Gastrocnemius medialis (tissue), 4 donors: Measurements from ENCODE around the gene XCL1.

Source experiments
- POLR2A ChIP-seq, 2 donors: fragments of 450-650 bp; IDR thresholded peaks; one replicate each; pipeline ENCODE4 v1.6.1; 2017; ENCODE audit warnings: antibody characterized with exemption in 2 of 2, mild to moderate bottlenecking in 2 of 2, moderate library complexity in 2 of 2
- TF ChIP-seq, protein P1 (sequence below), 5 experiments: fragments of 450-650 bp in 3 of 5; fragments of 200-600 bp in 2 of 5; sonication (generic) in 2 of 5; IDR thresholded peaks in 4 of 5; conservative IDR thresholded peaks in 1 of 5; 1 replicate in 4 of 5; 2 replicates in 1 of 5; pipeline ENCODE4 v1.5.1; 2016 to 2019; ENCODE audit warnings: antibody characterized with exemption in 5 of 5, mild to moderate bottlenecking in 3 of 5, moderate library complexity in 3 of 5

DNA sequence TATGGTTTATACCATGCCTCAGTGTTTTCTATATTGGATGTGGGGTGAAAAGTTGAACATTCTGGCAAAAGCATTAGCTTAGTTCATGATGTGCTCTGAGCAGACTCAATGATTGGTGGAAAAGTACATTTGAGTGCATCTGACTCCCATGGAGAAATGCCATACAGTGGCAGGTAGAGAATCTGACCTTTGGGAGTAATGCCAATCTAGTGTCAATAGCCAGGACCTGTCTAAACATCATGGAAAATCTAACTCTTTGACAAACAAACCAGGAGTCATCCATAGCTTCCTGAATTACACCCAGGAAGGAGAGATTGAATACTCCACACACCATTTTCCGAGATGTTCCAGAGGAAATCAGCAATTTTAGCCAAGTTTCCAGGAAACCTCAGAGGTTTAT is 51.0 kb downstream of the XCL1 start:
- TF ChIP-seq POLR2A (IDR thresholded peaks at IDR 0.05): no peak
- TF ChIP-seq, protein P1, sequence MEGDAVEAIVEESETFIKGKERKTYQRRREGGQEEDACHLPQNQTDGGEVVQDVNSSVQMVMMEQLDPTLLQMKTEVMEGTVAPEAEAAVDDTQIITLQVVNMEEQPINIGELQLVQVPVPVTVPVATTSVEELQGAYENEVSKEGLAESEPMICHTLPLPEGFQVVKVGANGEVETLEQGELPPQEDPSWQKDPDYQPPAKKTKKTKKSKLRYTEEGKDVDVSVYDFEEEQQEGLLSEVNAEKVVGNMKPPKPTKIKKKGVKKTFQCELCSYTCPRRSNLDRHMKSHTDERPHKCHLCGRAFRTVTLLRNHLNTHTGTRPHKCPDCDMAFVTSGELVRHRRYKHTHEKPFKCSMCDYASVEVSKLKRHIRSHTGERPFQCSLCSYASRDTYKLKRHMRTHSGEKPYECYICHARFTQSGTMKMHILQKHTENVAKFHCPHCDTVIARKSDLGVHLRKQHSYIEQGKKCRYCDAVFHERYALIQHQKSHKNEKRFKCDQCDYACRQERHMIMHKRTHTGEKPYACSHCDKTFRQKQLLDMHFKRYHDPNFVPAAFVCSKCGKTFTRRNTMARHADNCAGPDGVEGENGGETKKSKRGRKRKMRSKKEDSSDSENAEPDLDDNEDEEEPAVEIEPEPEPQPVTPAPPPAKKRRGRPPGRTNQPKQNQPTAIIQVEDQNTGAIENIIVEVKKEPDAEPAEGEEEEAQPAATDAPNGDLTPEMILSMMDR (IDR thresholded peaks at IDR 0.05 in 4 of 5, conservative IDR thresholded peaks at IDR 0.05 in 1 of 5): no peak
